Tibial nerve (tissue), 4 donors: Measurements from ENCODE around the gene CTRB2. TPM values are rescaled to one million over a fixed set of nuclear protein-coding genes. Genes with fewer than 3 reads are reported as not detected.

ENCODE experiments used
- DNase-seq, 2 donors: peaks; one replicate each; pipeline ENCODE4 v3.0.0-alpha.2; 2019; ENCODE audit warnings: low spot score in 2 of 2
- H3K27ac ChIP-seq, 4 donors: fragments of 200-600 bp; sonication (generic) in 3 of 4; one replicate each; pipeline ENCODE4 v1.5.1; 2017 to 2019; ENCODE audit warnings: mild to moderate bottlenecking in 1 of 4
- H3K27me3 ChIP-seq, 2 donors: fragments of 200-600 bp; sonication (generic) in 1 of 2; one replicate each; pipeline versions ENCODE4 v1.5.1 to v1.6.0; 2017 to 2019
- H3K36me3 ChIP-seq, 3 donors: fragments of 200-600 bp; sonication (generic); one replicate each; pipeline ENCODE4 v1.5.1; 2018 to 2019
- H3K4me1 ChIP-seq, 4 donors: fragments of 200-600 bp; sonication (generic) in 3 of 4; one replicate each; pipeline ENCODE4 v1.5.1; 2017 to 2019
- H3K4me3 ChIP-seq, 4 donors: fragments of 200-600 bp; sonication (generic) in 3 of 4; one replicate each; pipeline ENCODE4 v1.5.1; 2017 to 2019; ENCODE audit warnings: mild to moderate bottlenecking in 1 of 4, moderate library complexity in 1 of 4
- H3K9me3 ChIP-seq, 4 donors: fragments of 200-600 bp; sonication (generic) in 3 of 4; one replicate each; pipeline ENCODE4 v1.5.1; 2017 to 2019
- EP300 ChIP-seq, 2 donors: sonication (generic); formaldehyde crosslinking; IDR thresholded peaks; one replicate each; pipeline ENCODE4 v1.6.1; 2017; ENCODE audit warnings: antibody characterized with exemption in 2 of 2, mild to moderate bottlenecking in 1 of 2
- POLR2A ChIP-seq, 2 donors: fragments of 450-650 bp; IDR thresholded peaks; one replicate each; pipeline ENCODE4 v1.6.1; 2017; ENCODE audit warnings: antibody characterized with exemption in 2 of 2, mild to moderate bottlenecking in 2 of 2, moderate library complexity in 2 of 2
- WGBS, 2 donors: methylation state at CpG; one replicate each; pipeline ENCODE4 v1.1.5; 2018; 5-methylcytosine and 5-hydroxymethylcytosine counted together
- total RNA-seq, 4 donors: library from RNA; depleted of rRNA; stranded (reverse); fragments of >200 nt; gene quantifications; one replicate each; pipeline ENCODE4 v1.1.0, GENCODE V29; 2016
- TF ChIP-seq, protein P1 (sequence below), 5 experiments: fragments of 200-600 bp in 3 of 5; fragments of 450-650 bp in 2 of 5; sonication (generic) in 3 of 5; IDR thresholded peaks; one replicate each; pipeline ENCODE4 v1.5.1; 2016 to 2019; ENCODE audit warnings: antibody characterized with exemption in 5 of 5, mild to moderate bottlenecking in 3 of 5, moderate library complexity in 2 of 5

CTRB2 gene
- total RNA-seq, 4 donors from 2014 or later, result 4.2 to 45.0 (median 15.5) TPM

GRCh38 chr16:75189638-75190245 is 17.2 kb downstream of the CTRB2 start:
- TF ChIP-seq POLR2A (IDR thresholded peaks at IDR 0.05) (no peak), EP300 (IDR thresholded peaks at IDR 0.05) (no peak)
- TF ChIP-seq, protein P1, sequence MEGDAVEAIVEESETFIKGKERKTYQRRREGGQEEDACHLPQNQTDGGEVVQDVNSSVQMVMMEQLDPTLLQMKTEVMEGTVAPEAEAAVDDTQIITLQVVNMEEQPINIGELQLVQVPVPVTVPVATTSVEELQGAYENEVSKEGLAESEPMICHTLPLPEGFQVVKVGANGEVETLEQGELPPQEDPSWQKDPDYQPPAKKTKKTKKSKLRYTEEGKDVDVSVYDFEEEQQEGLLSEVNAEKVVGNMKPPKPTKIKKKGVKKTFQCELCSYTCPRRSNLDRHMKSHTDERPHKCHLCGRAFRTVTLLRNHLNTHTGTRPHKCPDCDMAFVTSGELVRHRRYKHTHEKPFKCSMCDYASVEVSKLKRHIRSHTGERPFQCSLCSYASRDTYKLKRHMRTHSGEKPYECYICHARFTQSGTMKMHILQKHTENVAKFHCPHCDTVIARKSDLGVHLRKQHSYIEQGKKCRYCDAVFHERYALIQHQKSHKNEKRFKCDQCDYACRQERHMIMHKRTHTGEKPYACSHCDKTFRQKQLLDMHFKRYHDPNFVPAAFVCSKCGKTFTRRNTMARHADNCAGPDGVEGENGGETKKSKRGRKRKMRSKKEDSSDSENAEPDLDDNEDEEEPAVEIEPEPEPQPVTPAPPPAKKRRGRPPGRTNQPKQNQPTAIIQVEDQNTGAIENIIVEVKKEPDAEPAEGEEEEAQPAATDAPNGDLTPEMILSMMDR (IDR thresholded peaks at IDR 0.05), result no peak
- no peak overlapping the region for H3K27ac ChIP-seq
- no peak overlapping the region for H3K4me3 ChIP-seq
- H3K27me3 ChIP-seq, result no peaks in the 10 kb centered on the region
- no peak for DNase-seq
- no peaks in the 10 kb centered on the region for H3K4me1 ChIP-seq
- WGBS, 2 donors, result 69 to 77% methylated on average over 8 of the region's 8 CpGs
- H3K36me3 ChIP-seq, result no peaks in the 10 kb centered on the region
- peaks cover 0 to 14% (median 0%) of the 10 kb centered on the region in 4 donors for H3K9me3 ChIP-seq

DNA sequence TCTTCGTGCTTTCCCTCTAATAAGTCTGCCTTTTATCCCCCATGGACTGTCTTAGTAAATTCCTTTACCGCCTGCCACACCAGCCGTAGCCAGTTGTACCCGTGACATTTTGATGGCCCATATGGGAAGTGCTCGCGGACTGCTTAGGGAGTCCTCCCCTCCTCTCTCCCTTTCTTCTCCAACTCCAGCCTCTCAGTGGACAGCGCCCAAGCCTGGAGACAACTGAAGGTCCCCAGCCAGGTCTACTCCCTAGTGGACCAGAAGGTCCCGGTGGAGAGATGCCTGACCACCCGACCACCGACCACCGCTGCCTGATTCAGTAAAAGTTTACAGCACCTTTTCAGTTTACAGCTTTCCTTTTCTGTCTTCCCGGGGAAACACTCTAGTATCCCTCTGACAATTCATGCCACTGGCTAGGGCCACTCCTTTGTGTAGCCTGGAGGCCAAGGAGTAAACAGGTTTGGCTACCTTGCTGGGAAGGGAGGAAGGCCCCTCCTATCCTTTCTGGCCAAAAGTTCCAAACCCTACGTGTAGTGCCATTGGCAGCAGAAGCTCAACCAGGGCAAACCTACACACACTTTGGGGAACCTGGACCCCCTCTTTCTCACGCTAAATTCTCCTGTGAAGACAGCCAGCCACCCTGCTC is 18.0 kb downstream of the CTRB2 start:
- WGBS, 2 donors, result 74 to 84% methylated on average over 14 of the region's 14 CpGs
- Histone ChIP-seq H3K27ac (no peak overlapping the region), H3K4me1 (no peaks in the 10 kb centered on the region), H3K9me3 (peaks cover 0 to 14% (median 0%) of the 10 kb centered on the region in 4 donors), H3K4me3 (no peak overlapping the region), H3K36me3 (no peaks in the 10 kb centered on the region), H3K27me3 (no peaks in the 10 kb centered on the region)
- no peak for TF ChIP-seq POLR2A (IDR thresholded peaks at IDR 0.05)
- no peak for TF ChIP-seq EP300 (IDR thresholded peaks at IDR 0.05)
- TF ChIP-seq, protein P1 (IDR thresholded peaks at IDR 0.05), result no peak
- no peak for DNase-seq

DNA sequence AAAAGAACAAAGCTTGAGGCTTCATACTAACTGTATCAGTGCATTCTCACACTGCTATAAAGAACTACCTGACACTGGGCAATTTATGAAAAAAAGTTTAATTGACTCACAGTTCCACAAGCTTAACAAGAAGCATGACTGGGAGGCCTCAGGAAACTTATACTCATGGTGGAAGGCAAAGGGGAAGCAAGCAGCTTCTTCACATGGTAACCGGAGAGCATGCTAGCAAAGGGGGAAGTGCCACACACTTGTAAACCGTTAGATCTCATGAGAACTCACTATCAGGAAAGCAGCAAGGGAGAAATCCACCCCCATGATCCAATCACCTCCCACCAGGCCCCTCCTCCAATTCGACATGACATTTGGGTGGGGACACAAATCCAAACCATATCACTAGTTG is 25.3 kb downstream of the CTRB2 start:
- DNase-seq, result no peak
- Histone ChIP-seq H3K36me3 (no peaks in the 10 kb centered on the region), H3K27me3 (no peaks in the 10 kb centered on the region), H3K9me3 (peaks cover 0 to 25% (median 3%) of the 10 kb centered on the region in 4 donors), H3K4me3 (no peak overlapping the region), H3K27ac (no peak overlapping the region), H3K4me1 (no peaks in the 10 kb centered on the region)
- TF ChIP-seq, protein P1 (IDR thresholded peaks at IDR 0.05), result no peak
- TF ChIP-seq EP300 (IDR thresholded peaks at IDR 0.05) (no peak), POLR2A (IDR thresholded peaks at IDR 0.05) (no peak)
- WGBS, 2 donors, result 34 to 35% methylated on average over 3 of the region's 3 CpGs

DNA sequence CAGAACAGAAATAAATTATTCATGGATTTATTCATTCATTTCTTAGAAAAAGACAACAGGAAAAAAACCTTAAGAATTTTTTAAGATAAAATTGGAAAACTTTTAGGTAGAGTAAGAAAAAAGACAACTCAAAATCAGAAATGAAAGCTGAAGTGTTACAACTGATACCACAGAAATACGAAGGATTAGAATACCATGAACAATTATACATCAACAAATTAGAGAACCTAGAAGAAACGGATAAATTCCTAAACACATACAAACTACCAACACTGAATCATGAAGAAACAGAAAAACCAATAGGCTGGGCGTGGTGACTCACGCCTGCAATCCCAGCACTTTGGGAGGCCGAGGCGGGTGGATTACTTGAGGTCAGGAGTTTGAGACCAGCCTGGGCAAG is 27.8 kb downstream of the CTRB2 start:
- DNase-seq, result no peak
- Histone ChIP-seq H3K4me3 (no peak overlapping the region), H3K36me3 (peaks cover 0 to 3% (median 0%) of the 10 kb centered on the region in 3 donors), H3K4me1 (no peaks in the 10 kb centered on the region), H3K9me3 (peaks cover 0 to 47% (median 9%) of the 10 kb centered on the region in 4 donors), H3K27me3 (no peaks in the 10 kb centered on the region), H3K27ac (no peak overlapping the region)
- TF ChIP-seq, protein P1 (IDR thresholded peaks at IDR 0.05), result no peak
- TF ChIP-seq POLR2A (IDR thresholded peaks at IDR 0.05) (no peak), EP300 (IDR thresholded peaks at IDR 0.05) (no peak)
- WGBS, 2 donors, result 94 to 95% methylated on average over 6 of the region's 6 CpGs

DNA sequence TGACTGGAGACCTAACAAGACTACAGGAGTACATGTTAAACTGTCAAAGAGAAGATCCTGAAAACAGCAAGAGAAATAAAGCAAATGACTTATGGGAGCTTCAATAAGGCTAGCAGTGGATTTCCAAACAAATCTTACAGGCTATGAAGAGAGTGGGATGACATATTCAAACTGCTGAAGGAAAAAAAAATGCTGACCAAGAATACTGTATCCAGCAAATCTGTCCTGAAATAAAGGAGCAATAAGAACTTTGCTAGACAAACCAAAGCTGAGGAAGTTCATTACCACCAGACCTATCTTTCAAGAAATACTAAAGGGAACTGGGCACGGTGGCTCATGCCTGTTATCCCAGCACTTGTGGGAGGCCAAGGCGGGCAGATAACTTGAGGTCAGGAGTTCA is 30.0 kb downstream of the CTRB2 start:
- no peak for TF ChIP-seq POLR2A (IDR thresholded peaks at IDR 0.05)
- TF ChIP-seq, protein P1 (IDR thresholded peaks at IDR 0.05), result no peak
- TF ChIP-seq EP300 (IDR thresholded peaks at IDR 0.05), result no peak
- H3K4me3 ChIP-seq, result no peak overlapping the region
- WGBS, 2 donors, result 95 to 97% methylated on average over 2 of the region's 2 CpGs

More for the DNA sequence above, 30.0 kb downstream of the CTRB2 start:
- DNase-seq, result no peak
- H3K9me3 ChIP-seq, result peaks cover 0 to 63% (median 13%) of the 10 kb centered on the region in 4 donors
- H3K27me3 ChIP-seq, result no peaks in the 10 kb centered on the region
- H3K36me3 ChIP-seq, result peaks cover 0 to 13% (median 0%) of the 10 kb centered on the region in 3 donors
- H3K4me1 ChIP-seq, result no peaks in the 10 kb centered on the region
- no peak overlapping the region for H3K27ac ChIP-seq
